ENCODE measurements around the gene LPXN. TPM values are rescaled to one million over a fixed set of nuclear protein-coding genes. Genes with fewer than 3 reads are reported as not detected.

Gene LPXN
- total and polyA plus RNA-seq, 10 of the 15 experiments (the other 5 are each of a cell fraction or from before 2014, with no cell fraction given): 131 to 349 (median 201) TPM

- TF ChIP-seq YBX1 (IDR thresholded peaks at IDR 0.05) (no peak), SMAD5 (IDR thresholded peaks at IDR 0.05; ENCODE audit: low read depth) (no peak), BCL3 (IDR thresholded peaks at IDR 0.05; ENCODE audit: borderline replicate concordance, insufficient read depth, low read depth, low read length, poor library complexity, severe bottlenecking) (no peak), MYC (IDR thresholded peaks at IDR 0.05; ENCODE audit: insufficient read depth, insufficient read length, insufficient replicate concordance, low read length, severe bottlenecking) (no peak), SMARCA5 (IDR thresholded peaks at IDR 0.05) (no peak), WRNIP1 (IDR thresholded peaks at IDR 0.05; ENCODE audit: borderline replicate concordance, low read depth, low read length) (no peak), BRCA1 (IDR thresholded peaks at IDR 0.05; ENCODE audit: low read depth, low read length) (no peak), HDGF (IDR thresholded peaks at IDR 0.05) (no peak), YY1 (IDR thresholded peaks at IDR 0.05; ENCODE audit: low read depth, low read length) (no peak), TAF1 (IDR thresholded peaks at IDR 0.05; ENCODE audit: borderline replicate concordance, low read depth, low read length) (no peak), ESRRA (IDR thresholded peaks at IDR 0.05; ENCODE audit: low read length) (no peak), TARDBP (IDR thresholded peaks at IDR 0.05; ENCODE audit: borderline replicate concordance) (no peak), CHD1 (IDR thresholded peaks at IDR 0.05; ENCODE audit: low read depth, low read length) (no peak), TBL1XR1 (IDR thresholded peaks at IDR 0.05; ENCODE audit: low read depth, low read length) (no peak), CBX5 (IDR thresholded peaks at IDR 0.05; ENCODE audit: low read depth) (no peak), SIN3A (IDR thresholded peaks at IDR 0.05; ENCODE audit: low read depth, low read length) (no peak), ETV6 (conservative IDR thresholded peaks at IDR 0.05 in 1 of 2, IDR thresholded peaks at IDR 0.05 in 1 of 2; ENCODE audit: borderline replicate concordance in 1 of 2, low read depth in 1 of 2) (0 out of 4 replicates have a peak, but pooled peaks of 1 of the 2 experiments have one; percentile 10), POLR2A (IDR thresholded peaks at IDR 0.05; ENCODE audit: low read depth, low read length) (no peak), BACH1 (IDR thresholded peaks at IDR 0.05; ENCODE audit: borderline replicate concordance) (no peak), TCF12 (IDR thresholded peaks at IDR 0.05; ENCODE audit: low read depth, low read length) (no peak), IRF3 (IDR thresholded peaks at IDR 0.05) (no peak), ZNF384 (IDR thresholded peaks at IDR 0.05; ENCODE audit: borderline replicate concordance, low read depth, low read length) (no peak), POLR2AphosphoS5 (IDR thresholded peaks at IDR 0.05; ENCODE audit: low read length) (no peak), POLR2AphosphoS2 (IDR thresholded peaks at IDR 0.05; ENCODE audit: low read depth, low read length) (no peak)
- TF ChIP-seq, protein P1, sequence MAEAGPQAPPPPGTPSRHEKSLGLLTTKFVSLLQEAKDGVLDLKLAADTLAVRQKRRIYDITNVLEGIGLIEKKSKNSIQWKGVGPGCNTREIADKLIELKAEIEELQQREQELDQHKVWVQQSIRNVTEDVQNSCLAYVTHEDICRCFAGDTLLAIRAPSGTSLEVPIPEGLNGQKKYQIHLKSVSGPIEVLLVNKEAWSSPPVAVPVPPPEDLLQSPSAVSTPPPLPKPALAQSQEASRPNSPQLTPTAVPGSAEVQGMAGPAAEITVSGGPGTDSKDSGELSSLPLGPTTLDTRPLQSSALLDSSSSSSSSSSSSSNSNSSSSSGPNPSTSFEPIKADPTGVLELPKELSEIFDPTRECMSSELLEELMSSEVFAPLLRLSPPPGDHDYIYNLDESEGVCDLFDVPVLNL (IDR thresholded peaks at IDR 0.05; ENCODE audit: low read depth, low read length): no peak
- TF ChIP-seq, protein P2, sequence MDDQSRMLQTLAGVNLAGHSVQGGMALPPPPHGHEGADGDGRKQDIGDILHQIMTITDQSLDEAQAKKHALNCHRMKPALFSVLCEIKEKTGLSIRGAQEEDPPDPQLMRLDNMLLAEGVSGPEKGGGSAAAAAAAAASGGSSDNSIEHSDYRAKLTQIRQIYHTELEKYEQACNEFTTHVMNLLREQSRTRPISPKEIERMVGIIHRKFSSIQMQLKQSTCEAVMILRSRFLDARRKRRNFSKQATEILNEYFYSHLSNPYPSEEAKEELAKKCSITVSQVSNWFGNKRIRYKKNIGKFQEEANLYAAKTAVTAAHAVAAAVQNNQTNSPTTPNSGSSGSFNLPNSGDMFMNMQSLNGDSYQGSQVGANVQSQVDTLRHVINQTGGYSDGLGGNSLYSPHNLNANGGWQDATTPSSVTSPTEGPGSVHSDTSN (IDR thresholded peaks at IDR 0.05; ENCODE audit: insufficient replicate concordance, low read depth, low read length): no peak
Observed at GRCh38 chr11:58562375-58562800, 13.3 kb downstream of the LPXN start (continued).

Measured in GM12878 (cell line).